NCI-H2107 treated with DMSO at 0.1 percent for 48 hours (cell line): ENCODE data around the gene MTAP.

Experiments used
- DNase-seq: peaks from one replicate; lab custom pipeline; 2025; ENCODE audit not compliant: unreplicated experiment; lab: John Stamatoyannopoulos, UW

MTAP gene

DNA sequence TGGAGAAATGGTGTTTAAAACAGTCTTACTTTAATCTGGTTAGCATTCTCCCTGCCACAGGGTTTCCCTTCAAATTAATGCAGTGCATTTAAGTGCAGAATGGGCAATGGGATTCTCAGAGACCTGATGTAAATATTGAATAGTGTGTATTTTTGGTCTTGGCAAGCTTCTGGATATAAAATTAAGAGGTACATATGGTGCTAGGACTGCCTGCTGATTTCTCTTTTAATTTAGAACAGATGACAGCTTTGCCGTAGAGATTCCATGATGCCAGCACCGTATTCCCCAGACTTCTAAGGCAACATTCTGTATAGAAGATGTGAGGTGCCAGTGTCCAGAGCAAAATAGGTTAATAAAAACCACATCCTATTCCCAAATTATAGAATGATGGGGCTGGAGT, 1.9 kb downstream of the MTAP start:
- no peak for DNase-seq

DNA sequence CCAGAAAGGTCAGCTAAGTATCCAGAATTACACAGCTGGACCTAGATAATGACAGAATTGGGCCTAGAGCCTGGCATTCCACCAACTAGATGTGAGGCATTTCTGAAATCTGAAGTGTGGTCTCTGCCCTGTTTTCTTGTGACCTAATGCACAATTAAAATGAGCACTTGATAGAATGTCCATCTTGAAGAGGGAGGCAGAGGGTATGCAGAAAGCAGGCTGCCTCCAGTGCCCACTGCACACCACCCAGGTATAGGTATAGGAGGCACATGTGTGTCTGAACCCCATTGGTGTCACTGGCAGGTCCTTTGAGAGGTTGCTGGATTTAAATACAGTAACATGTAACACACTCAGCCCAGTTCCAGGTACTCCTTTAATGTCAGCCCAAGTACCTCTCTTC, 2.4 kb downstream of the MTAP start:
- no peak for DNase-seq

DNA sequence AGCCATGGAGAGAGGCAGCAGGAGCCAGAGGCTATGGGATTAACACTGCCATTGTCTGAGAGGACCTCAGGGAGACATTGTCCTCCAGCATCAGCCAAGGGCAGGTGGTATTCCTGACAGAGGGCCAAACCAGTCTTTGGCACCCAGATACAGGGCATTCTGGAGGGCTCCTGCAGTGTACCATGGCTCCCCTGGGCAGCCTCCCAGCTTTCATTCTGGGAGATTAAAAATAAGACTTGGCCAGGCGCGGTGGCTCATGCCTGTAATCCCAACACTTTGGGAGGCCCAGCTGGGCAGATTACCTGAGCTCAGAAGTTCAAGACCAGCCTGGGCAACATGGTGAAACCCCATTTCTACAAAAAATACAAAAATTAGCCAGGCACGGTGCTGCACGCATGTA, 4.2 kb downstream of the MTAP start:
- DNase-seq: no peak

DNA sequence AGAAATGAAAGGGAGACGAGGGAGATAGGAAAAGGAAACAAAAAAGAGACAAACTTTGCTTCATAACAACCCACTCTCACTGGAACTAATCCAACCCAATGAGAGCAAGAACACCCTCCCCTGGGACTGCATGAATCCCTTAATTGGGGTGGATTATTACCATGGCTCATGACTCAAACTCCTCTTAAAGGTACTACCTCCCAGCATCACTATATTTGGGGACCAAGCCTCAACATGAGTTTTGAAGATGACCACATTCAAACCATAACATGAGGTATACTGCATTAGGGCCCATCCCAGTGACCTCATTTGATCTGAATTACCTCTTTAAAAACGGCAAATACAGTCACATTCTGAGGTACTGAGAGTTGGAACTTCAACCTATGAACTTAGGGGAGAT, 8.0 kb downstream of the MTAP start:
- DNase-seq: no peak

DNA sequence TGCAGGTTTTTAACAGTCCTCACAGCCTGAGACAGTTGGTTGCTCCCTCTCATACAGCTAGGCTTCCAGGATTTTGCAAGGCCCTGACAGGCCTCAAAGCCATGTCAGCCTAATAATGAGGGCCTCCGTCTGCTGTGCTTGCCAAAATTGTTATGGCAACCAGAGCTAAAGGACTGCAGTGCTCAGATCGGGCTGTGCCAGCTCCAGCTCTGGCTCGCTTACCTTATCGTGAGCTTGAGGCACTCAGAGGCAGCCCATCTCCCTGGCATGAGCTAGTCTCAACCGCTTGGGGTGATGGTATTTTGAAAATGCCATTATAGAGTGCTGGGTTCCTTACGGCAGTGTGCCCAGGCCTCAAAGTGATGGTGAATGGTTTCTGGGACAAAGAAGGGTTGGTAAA, 8.4 kb downstream of the MTAP start:
- no peak for DNase-seq

DNA sequence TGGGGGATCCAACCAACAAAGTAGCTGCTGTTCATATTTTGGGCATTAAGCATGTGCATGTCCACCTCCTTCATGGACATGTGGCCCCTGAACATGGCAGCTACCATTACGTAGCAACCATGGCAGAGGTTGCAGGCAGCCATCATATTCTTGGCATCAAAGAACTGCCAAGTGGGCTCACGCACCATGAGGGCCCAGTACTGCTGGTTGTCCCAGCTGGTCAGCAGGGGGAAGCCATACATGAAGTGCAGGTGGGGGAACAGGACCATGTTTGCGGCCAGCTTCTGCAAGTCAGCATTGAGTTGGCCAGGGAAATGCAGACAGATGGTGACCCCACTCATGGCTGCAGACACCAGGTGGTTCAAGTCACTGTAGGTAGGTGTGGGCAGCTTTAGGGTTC, 9.5 kb downstream of the MTAP start:
- DNase-seq: no peak

DNA sequence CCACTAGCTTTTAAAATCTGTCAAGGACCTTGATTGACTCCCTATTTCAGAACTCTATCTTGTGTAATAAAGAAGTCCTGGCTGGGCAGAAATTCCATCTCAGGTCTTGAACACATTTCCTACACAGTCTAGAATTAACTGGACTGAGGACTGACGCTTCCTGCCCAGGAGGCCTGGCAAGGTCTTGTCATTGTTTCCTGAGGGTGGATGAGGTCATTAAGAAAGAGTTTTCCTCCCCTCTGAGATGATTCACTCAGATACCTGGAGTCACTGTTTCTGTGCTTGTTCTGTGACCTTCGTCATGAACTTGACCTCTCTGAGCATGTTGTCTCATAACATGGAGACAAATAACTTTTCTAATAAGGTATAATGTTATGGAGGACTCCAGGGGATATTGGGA, 10.0 kb downstream of the MTAP start:
- no peak for DNase-seq

DNA sequence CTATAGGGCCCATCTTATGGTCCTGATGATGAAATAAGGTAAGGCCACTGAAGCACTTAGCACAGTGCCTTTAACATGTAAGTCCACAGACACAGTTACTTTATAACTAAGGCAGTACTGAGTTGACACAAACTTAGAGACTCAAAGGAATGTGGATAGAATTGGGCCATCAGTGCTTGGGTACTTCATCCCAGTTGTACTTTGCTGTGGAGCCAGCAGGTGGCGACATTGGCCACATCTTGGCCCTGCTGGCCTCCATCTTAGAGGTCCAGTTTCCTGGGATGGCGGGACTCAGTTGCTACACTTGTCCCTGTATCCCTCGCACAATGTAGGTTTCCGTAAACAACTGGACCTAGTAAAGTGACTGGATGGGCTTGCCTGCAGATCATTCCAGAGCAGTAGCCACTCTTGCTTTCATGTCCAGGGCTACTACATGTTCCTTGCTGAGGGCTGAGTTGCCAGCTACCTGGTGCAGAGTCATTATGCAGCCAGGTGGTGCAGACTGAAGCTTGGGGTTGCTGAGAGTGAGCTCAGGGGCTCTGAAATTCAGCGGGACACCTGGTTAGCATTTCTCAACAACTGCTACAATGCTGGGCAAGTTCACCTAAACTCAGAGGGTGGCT, 10.6 kb downstream of the MTAP start:
- DNase-seq: peak; percentile 83

DNA sequence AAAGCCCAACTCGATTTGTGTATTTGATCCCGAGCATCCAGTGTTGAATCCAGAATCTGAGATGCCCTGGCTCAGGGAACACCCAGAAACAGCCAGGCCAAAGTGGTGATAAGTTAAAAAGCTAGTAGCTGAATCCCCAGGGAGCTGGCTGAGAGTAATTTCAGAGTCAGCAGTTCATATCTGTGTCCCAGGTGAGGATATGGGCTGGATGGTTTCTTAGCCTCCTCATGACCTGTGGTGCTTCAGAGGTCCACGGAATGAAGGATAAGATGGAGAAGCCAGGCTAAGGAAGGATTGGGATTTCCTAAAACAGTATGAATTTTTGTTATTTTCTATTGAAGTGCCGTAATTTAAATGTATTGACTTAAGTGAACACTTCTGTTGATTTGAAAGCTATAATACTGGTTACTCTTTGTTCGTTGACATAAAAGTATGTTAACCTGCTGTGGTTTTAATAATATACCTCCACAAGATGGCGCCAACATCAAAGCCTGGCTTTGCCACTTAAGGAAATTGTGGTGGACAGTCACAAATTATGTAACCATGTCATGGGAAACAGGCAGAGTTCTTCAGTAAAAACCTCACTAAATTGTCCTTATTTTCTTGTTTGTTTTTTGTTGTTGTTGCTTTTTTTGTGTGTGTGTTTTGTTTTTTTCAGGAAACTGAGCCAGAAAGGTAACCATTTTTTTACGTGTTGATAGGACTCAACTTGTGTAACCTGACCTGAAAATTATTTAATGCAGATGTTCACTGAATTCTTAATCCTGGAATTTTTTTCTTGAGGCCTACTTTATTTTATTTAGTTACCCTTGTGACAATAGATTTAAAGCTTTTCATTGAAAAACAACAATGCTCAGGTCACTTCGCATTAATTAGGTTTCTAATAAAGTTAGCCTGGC, 11.4 kb downstream of the MTAP start:
- peak; percentile 67 for DNase-seq

DNA sequence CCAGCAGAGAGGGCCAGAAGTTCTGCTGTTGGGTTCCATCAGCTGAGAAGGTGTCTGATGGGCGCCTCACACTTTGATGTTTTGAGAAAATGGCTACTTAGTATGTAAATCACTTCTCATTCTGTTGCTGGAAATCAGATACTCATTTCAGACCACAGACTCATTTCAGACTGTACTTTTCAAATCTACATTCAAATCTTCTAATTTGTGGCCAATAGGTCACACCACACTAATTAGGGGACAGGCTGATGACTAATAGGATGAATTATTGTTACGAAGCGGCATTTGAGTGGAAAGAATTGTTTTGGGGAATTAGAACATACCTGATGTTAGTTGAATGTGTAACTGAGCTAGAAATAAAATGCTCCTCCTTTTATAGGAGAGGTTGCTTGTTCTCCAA, 13.2 kb downstream of the MTAP start:
- DNase-seq: no peak

DNA sequence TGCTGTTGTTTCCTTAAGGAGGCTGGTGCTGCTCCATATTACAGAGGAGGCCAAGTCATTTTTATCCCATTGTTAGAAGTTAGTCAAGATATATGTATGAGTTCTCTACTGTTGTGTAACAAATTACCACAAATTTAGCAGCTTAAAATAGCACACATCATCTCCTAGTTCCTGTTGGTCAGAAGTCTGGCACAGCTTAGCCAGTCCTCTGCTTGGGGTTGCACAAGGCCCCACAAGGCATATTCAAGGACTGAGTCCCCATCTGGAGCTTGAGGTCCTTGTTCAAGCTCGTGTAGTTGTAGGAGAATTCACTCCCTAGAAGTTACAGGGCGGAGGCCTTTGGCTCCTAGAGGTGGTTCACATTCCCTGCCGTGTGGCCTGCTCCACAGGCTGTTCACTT, 14.7 kb downstream of the MTAP start:
- DNase-seq: no peak

DNA sequence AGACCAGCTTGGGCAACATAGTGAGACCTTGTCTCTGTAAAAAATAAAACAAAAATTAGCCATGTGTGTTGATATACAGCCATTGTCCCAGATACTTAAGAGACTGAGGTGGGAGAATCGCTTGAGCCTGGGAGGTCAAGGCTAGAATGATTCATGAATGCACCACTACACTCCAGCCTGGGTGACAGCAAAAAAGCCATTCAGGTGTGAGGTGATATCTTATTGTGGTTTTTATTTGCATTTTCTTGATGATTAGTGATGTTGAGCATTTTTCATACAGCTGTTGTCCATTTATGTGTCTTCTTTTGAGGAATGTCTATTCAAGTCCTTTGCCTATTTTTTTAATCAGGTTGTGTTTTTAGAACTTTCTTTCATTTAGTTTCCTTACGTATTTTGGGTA, 23.2 kb downstream of the MTAP start:
- no peak for DNase-seq

DNA sequence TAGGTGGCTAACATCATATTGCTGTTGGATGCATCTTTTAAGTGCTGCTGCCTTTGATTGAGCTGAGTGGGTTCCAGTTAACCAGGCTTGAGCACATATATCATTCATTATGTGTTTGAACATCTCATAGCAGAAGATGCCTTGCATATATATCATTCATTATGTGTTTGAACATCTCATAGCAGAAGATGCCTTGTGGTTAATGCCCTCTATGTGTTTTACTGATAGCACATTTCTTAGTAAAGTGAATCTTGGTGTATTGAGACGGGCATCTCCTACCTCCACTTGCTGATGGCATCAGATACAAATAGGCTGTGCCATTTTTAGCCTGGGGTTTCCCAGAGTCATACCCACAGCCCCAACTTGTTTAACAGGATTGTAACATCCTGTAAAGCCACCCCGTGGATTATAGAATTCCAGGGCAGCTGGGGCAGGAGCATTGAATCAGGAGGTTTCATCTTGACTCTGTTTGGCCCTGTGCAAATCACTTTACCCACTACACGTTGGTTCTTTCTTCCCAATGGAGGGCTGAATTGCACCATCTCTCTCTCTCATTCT, 26.5 kb downstream of the MTAP start:
- no peak for DNase-seq

DNA sequence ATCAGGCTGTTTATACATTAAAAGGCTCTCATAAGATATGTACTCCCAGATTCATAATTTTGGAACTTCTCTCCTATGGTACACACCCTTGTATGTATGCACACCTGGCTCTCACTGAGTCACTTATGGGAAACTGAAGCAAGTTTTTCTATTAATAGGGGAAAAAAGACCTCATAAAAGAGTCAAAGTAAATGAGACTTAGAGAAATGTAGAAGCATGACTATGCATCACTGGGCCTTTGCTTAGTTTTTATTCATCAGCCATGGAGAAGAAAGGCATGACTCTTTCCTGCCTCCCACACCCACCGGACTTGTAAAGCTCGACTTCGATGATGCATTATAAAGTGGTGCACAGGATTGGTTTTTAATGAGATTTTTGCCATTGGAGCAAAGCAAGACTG, 28.2 kb downstream of the MTAP start:
- DNase-seq: no peak

DNA sequence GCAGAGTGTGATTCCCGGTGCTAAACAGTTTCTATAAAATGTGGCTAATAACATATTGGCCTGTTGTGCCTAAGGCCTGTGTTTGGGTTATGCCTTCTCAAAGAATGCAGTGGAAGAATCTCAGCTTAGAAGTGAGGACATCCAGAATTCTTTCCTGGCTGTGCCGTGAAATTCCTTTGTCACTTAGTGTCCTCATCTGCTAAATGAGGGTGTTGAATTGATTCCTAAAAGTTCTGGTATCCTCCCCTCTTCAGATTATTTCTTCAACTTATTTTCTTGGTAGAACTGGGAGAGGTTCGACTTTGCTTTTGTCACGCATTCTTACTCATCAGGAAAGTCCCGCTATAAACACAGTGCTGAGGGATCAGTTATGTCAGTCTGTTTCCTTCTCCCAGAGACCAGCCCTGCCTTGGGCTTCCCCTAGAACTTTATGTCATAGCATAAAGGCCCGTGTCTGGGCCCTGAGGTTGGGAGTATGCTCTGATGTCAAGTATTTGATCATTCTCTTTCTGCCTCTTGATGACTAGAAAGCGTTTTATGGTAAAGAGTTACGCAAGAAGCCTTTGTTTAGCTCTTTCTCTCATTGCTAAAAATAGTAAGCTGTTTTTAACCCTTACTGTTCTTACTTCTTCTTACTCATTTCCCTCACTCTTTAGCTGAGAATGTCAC, 29.5 kb downstream of the MTAP start:
- DNase-seq: no peak

DNA sequence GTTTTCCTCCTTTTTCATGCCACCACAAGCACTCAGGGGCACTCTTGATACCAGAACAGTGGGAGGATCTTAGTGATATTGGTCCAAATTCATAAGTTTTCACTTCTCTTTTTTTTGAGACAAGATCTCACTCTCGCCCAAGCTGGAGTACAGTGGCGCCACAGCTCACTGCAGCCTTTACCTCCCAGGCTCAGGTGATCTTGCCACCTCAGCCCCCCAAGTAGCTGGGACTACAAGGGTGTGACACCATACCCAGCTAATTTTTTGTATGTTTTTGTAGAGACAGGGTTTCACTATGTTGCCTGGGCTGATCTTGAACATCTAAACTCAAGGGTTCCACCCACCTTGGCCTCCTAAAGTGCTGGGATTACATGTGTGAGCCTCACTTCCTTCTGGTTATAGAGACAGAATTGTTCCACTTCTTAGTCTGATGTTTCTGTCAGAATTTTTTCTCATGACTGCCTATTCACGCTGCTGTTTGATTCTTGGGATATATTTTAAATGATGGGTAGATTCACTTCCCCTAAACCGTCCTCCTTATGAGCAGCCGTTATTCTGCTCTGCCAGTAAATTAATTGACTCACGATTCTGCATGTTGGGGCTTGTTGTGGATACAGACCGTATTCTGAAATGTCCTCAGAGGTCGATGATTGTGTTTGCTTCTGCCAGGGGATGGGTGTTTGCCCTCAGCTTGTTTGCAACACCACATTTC, 30.8 kb downstream of the MTAP start:
- DNase-seq: no peak

DNA sequence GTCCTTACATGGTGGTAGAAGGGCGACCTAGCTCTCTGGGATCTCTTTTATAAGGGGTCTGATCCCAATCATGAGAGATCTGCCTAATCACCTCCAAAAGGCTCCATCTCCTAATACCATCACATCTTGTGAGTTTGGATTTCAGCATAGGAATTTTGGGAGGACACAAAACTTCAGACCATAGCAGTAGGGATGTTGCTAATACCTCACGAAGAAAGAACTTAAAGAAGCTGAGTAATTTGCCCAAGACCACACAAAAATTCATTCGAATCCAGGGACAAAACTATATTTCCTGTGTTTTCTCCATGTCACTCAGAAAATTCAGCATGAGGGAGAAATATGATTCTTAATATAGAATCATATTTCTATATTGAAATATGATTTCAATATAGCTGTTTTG, 32.7 kb downstream of the MTAP start:
- no peak for DNase-seq

DNA sequence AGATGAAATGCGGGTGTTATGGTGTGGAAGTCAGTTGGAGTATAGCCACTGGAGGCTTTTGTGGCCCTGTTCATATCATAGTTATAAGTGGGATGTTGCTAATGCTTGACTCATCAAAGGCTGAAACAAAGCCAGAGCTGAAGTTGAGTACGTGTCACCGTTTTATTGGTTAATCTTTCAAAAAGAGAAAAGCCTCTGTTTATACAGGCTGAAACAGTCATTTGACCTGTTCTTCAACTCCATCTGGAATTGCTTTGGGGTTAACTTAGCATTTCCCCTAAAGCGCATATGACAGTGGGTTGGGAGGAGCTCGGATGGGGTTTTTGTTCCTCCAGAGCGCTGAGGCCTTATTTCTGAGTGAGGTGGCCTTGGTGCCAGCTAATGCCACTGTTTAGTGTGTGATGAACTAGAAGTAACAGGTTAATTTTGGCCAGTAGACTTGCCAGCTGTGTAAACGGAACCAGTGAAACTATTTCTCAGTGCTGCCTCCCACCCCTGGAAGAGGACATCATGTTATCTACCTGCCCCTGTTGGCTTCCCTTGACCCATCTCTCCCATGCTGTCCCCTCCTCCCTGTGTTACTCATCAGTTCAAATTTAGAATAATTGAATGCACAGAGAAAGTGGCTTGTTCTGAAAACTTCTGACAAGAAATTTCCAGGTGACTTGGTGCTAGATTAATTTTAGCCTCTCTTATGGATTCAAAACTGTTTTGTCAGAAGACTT, 34.2 kb downstream of the MTAP start:
- DNase-seq: peak; percentile 5

DNA sequence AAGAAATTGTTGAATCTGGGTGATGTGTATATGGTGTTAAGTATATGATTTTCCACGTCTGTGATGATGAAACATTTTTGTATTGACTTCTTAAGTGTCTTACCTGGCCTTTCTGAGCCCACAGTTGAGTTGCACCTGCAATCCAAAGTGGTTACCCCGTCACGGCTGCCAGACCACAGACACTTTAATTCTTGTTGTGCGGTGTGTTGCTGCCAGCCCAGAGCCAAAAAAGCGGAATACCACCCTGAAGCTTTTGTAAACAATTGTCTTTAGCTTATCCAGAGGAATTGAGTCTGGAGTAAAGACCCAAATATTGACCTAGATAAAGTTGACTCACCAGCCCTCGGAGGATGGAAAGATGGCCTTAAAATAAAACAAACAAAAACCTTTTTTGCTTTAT, 35.1 kb downstream of the MTAP start:
- peak; percentile 56 for DNase-seq

DNA sequence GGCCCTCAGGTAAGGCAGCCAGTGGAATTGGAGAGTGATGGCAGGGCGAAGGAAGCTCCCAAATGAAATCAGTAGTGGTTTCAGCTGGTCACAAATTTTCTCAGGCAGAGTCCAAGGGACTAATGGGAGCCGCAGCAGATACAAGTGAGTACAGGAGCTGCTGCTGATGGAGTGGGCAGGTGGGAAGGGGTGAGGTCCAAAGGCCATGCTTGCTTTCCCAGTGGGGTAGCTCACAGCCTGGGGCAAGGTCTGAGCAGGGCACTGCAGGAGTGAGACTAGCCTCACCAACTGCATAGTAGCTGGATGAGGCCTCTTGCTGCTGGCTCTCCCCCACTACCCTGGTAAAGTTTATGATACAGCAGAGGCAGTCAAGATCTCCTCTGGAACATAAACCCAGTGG, 38.2 kb downstream of the MTAP start:
- DNase-seq: no peak

DNA sequence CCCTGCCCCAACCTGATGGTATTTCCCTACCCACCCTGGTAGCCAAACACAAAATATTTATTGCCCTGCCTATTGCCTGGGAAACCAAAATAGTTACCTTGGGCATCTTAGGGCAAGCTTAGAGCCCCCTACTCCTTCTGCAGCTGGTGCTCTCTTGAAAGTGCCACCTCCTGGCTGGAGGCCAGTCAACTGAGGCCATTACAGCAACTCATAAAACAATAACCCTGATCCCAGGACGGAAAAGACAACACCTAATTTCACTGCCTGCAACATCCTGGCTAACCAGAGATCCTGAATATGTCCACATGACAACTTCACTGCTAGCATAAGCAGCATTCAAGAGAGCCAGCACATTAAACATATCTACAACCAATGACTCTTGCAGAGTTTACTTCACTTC, 38.7 kb downstream of the MTAP start:
- no peak for DNase-seq
